Lower leg skin (tissue), 3 donors: ENCODE results near the gene TNNT1.

Source experiments
- CTCF ChIP-seq, 3 donors: fragments of 450-650 bp; IDR thresholded peaks; one replicate each; pipeline ENCODE4 v1.5.1; 2016; ENCODE audit warnings: antibody characterized with exemption in 3 of 3, mild to moderate bottlenecking in 3 of 3, moderate library complexity in 2 of 3
- POLR2A ChIP-seq, 2 donors: fragments of 450-650 bp; IDR thresholded peaks; one replicate each; pipeline ENCODE4 v1.6.1; 2016 to 2017; ENCODE audit warnings: antibody characterized with exemption in 2 of 2, mild to moderate bottlenecking in 1 of 2, moderate library complexity in 1 of 2

- no peak for TF ChIP-seq CTCF (IDR thresholded peaks at IDR 0.05)
- TF ChIP-seq POLR2A (IDR thresholded peaks at IDR 0.05), result no peak
Measured at GRCh38 chr19:55196803-55197202, 47.8 kb upstream of the TNNT1 start.
